HG03066 (cell line): ENCODE data around the gene ENOX1.

Experiments used
- ATAC-seq: cut with Tn5 transposase; IDR thresholded peaks from one replicate; pipeline ENCODE4 v1.9.1; 2021; ENCODE audit warnings: low read depth; ENCODE audit not compliant: unreplicated experiment

Gene ENOX1

GRCh38 chr13:43271152-43271551 lies 515.6 kb downstream of the ENOX1 start:
- ATAC-seq: no peak

- ATAC-seq: no peak
These were observed 516.5 kb downstream of the ENOX1 start for GRCh38 chr13:43270130-43270830.

GRCh38 chr13:43269037-43269481 lies 517.7 kb downstream of the ENOX1 start:
- no peak for ATAC-seq

- no peak for ATAC-seq
These were observed 518.1 kb downstream of the ENOX1 start for GRCh38 chr13:43268632-43269031.

GRCh38 chr13:43267916-43268315 lies 518.9 kb downstream of the ENOX1 start:
- ATAC-seq: no peak

- no peak for ATAC-seq
These were observed 519.7 kb downstream of the ENOX1 start for GRCh38 chr13:43266936-43267615.

- no peak for ATAC-seq
These were observed 521.7 kb downstream of the ENOX1 start for GRCh38 chr13:43265028-43265427.

GRCh38 chr13:43264458-43264857 lies 522.3 kb downstream of the ENOX1 start:
- no peak for ATAC-seq

GRCh38 chr13:43263047-43263446 lies 523.7 kb downstream of the ENOX1 start:
- ATAC-seq: no peak

- no peak for ATAC-seq
These were observed 525.8 kb downstream of the ENOX1 start for GRCh38 chr13:43260999-43261398.

- no peak for ATAC-seq
These were observed 528.0 kb downstream of the ENOX1 start for GRCh38 chr13:43258771-43259170.

- ATAC-seq: no peak
These were observed 529.0 kb downstream of the ENOX1 start for GRCh38 chr13:43257765-43258164.

- no peak for ATAC-seq
These were observed 534.8 kb downstream of the ENOX1 start for GRCh38 chr13:43251961-43252360.

- ATAC-seq: no peak
These were observed 540.4 kb downstream of the ENOX1 start for GRCh38 chr13:43246382-43246781.

GRCh38 chr13:43245374-43245964 lies 541.3 kb downstream of the ENOX1 start:
- ATAC-seq: no peak

- no peak for ATAC-seq
These were observed 542.3 kb downstream of the ENOX1 start for GRCh38 chr13:43244481-43244880.

GRCh38 chr13:43243711-43244110 lies 543.1 kb downstream of the ENOX1 start:
- no peak for ATAC-seq

- no peak for ATAC-seq
These were observed 544.7 kb downstream of the ENOX1 start for GRCh38 chr13:43242040-43242439.

GRCh38 chr13:43240278-43240677 lies 546.5 kb downstream of the ENOX1 start:
- ATAC-seq: peak; percentile 85

- no peak for ATAC-seq
These were observed 547.4 kb downstream of the ENOX1 start for GRCh38 chr13:43239275-43239840.

GRCh38 chr13:43238341-43239083 lies 548.3 kb downstream of the ENOX1 start:
- no peak for ATAC-seq
